ENCODE measurements around the gene SLX4IP.

SLX4IP gene

GRCh38 chr20:10618611-10619245 lies 183.6 kb downstream of the SLX4IP start:
- H3K79me2 ChIP-seq (ENCODE audit: insufficient read depth, low read depth) = no peaks in the 10 kb centered on the region
- TF ChIP-seq CTCF (conservative IDR thresholded peaks at IDR 0.05; ENCODE audit: low read depth, low read length) = no peak

GRCh38 chr20:10619427-10619826 lies 184.3 kb downstream of the SLX4IP start:
- no peak for TF ChIP-seq CTCF (conservative IDR thresholded peaks at IDR 0.05; ENCODE audit: low read depth, low read length)
- no peak overlapping the region for H3K27ac ChIP-seq
- no peaks in the 10 kb centered on the region for H4K20me1 ChIP-seq (ENCODE audit: insufficient read depth)
- H3K27me3 ChIP-seq (ENCODE audit: insufficient read depth, low read depth) = no peaks in the 10 kb centered on the region
- no peak overlapping the region for H2AFZ ChIP-seq (ENCODE audit: low read depth)
- H3K79me2 ChIP-seq (ENCODE audit: insufficient read depth, low read depth) = no peaks in the 10 kb centered on the region
- no peak overlapping the region for H3K9ac ChIP-seq
- H3K4me3 ChIP-seq (IDR thresholded peaks at IDR 0.05; ENCODE audit: insufficient read depth, low read depth, low read length) = no peak overlapping the region
- H3K36me3 ChIP-seq (ENCODE audit: insufficient read depth) = no peaks in the 10 kb centered on the region
- no peaks in the 10 kb centered on the region for H3K4me1 ChIP-seq (ENCODE audit: low read depth, poor library complexity, severe bottlenecking)
- no peak overlapping the region for H3K4me2 ChIP-seq

More at GRCh38 chr20:10618611-10619245, 183.6 kb downstream of the SLX4IP start:
- H2AFZ ChIP-seq (ENCODE audit: low read depth) = no peak overlapping the region
- no peaks in the 10 kb centered on the region for H3K4me1 ChIP-seq (ENCODE audit: low read depth, poor library complexity, severe bottlenecking)
- no peak overlapping the region for H3K4me2 ChIP-seq
- no peak overlapping the region for H3K4me3 ChIP-seq (IDR thresholded peaks at IDR 0.05; ENCODE audit: insufficient read depth, low read depth, low read length)
- no peak overlapping the region for H3K9ac ChIP-seq
- no peaks in the 10 kb centered on the region for H3K27me3 ChIP-seq (ENCODE audit: insufficient read depth, low read depth)
- H4K20me1 ChIP-seq (ENCODE audit: insufficient read depth) = no peaks in the 10 kb centered on the region
- no peaks in the 10 kb centered on the region for H3K36me3 ChIP-seq (ENCODE audit: insufficient read depth)
- H3K27ac ChIP-seq = no peak overlapping the region

GRCh38 chr20:10621149-10621548 lies 186.0 kb downstream of the SLX4IP start:
- Histone ChIP-seq H3K4me1 (ENCODE audit: low read depth, poor library complexity, severe bottlenecking) (no peaks in the 10 kb centered on the region), H4K20me1 (ENCODE audit: insufficient read depth) (no peaks in the 10 kb centered on the region), H3K27ac (no peak overlapping the region), H2AFZ (ENCODE audit: low read depth) (no peak overlapping the region), H3K27me3 (ENCODE audit: insufficient read depth, low read depth) (no peaks in the 10 kb centered on the region), H3K9ac (no peak overlapping the region), H3K79me2 (ENCODE audit: insufficient read depth, low read depth) (no peaks in the 10 kb centered on the region), H3K36me3 (ENCODE audit: insufficient read depth) (no peaks in the 10 kb centered on the region), H3K4me2 (no peak overlapping the region), H3K4me3 (IDR thresholded peaks at IDR 0.05; ENCODE audit: insufficient read depth, low read depth, low read length) (no peak overlapping the region)
- TF ChIP-seq CTCF (conservative IDR thresholded peaks at IDR 0.05; ENCODE audit: low read depth, low read length) = no peak

- no peak overlapping the region for H2AFZ ChIP-seq (ENCODE audit: low read depth)
- no peaks in the 10 kb centered on the region for H3K27me3 ChIP-seq (ENCODE audit: insufficient read depth, low read depth)
- H4K20me1 ChIP-seq (ENCODE audit: insufficient read depth) = no peaks in the 10 kb centered on the region
- no peak overlapping the region for H3K4me2 ChIP-seq
- no peaks in the 10 kb centered on the region for H3K79me2 ChIP-seq (ENCODE audit: insufficient read depth, low read depth)
- H3K4me3 ChIP-seq (IDR thresholded peaks at IDR 0.05; ENCODE audit: insufficient read depth, low read depth, low read length) = no peak overlapping the region
- H3K27ac ChIP-seq = no peak overlapping the region
- H3K36me3 ChIP-seq (ENCODE audit: insufficient read depth) = no peaks in the 10 kb centered on the region
- TF ChIP-seq CTCF (conservative IDR thresholded peaks at IDR 0.05; ENCODE audit: low read depth, low read length) = no peak
- no peak overlapping the region for H3K9ac ChIP-seq
- H3K4me1 ChIP-seq (ENCODE audit: low read depth, poor library complexity, severe bottlenecking) = no peaks in the 10 kb centered on the region
Measured at GRCh38 chr20:10622657-10623418, 187.7 kb downstream of the SLX4IP start.

Data from KMS-11 (cell line).